ENCODE results near the gene SND1. TPM values are rescaled to one million over a fixed set of nuclear protein-coding genes. Genes with fewer than 3 reads are reported as not detected.

SND1 gene
- total RNA-seq, 1 experiment from 2014 or later = 218 TPM

DNA sequence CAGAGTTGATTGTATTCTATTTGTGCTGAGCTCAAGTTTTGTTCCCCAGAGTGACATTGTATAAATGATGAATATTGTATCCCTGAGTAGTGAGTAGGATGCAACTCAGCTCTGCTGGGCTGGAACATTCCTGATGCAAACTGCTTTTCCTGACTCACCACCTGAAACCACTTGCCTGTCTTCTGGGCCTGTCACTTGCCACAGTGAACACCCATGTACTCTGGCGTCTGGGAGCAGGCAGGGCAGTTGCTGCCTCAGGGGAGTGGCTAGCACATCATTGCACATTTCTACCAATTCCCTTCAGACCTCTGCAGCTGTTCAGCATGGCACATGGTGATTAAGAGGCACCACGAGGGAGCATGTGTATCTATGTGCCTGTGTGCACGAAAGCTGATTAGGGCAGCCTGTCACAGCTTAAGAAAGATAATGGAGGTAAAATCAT, 157.3 kb downstream of the SND1 start:
- no peak overlapping the region for H3K27ac ChIP-seq (ENCODE audit: insufficient read length, low read depth, low read length)
- H3K9me3 ChIP-seq (ENCODE audit: control insufficient read depth, low read depth, low read length) = no peaks in the 10 kb centered on the region
- H2BK20ac ChIP-seq (ENCODE audit: low read depth, low read length, poor library complexity, severe bottlenecking) = no peak overlapping the region
- no peak overlapping the region for H4K5ac ChIP-seq (ENCODE audit: insufficient read length, low read depth, low read length)
- Mint-ChIP-seq H3K27me3 (ENCODE audit: low read depth) (no peaks in the 10 kb centered on the region), H3K4me3 (no peak overlapping the region), H3K4me1 (peaks cover 47 to 71% of the 10 kb centered on the region in 2 experiments), H3K27ac (peak overlapping the region in 1 of 3 experiments; percentile 34; a peak in 1 of 7 replicates), H3K9me3 (no peaks in the 10 kb centered on the region), H3K36me3 (ENCODE audit: insufficient read depth in 1 of 3, low read depth in 3 of 3) (peaks cover 0 to 11% (median 4%) of the 10 kb centered on the region in 3 experiments; a peak in 4 of 7 replicates)
- H3K4me2 ChIP-seq (ENCODE audit: insufficient read depth, insufficient read length, low read length) = no peak overlapping the region
- WGBS (ENCODE audit: extremely low coverage, insufficient read length, low lambda C conversion rate) = no CpG with 5 or more reads among the region's 3 CpGs
- no peaks in the 10 kb centered on the region for H4K20me1 ChIP-seq (ENCODE audit: control insufficient read depth, insufficient read depth, insufficient read length)
- H3K9ac ChIP-seq (ENCODE audit: extremely low read depth, insufficient read length, low read length) = no peak overlapping the region
- peaks cover 5% of the 10 kb centered on the region for H3K79me1 ChIP-seq (ENCODE audit: insufficient read depth, low read depth, low read length, poor library complexity, severe bottlenecking)
- no peak overlapping the region for H4K8ac ChIP-seq (replicated peaks; ENCODE audit: insufficient read length, low read depth, low read length)
- H3K4ac ChIP-seq (ENCODE audit: low read depth, low read length) = no peak overlapping the region
- no peak overlapping the region for H3K23ac ChIP-seq (ENCODE audit: insufficient read length, low read depth, low read length)
- no peak overlapping the region for H3K56ac ChIP-seq (ENCODE audit: insufficient read length, low read depth, low read length)
- no peak overlapping the region for H2BK5ac ChIP-seq (ENCODE audit: insufficient read length, low read length)
- H3K4me1 ChIP-seq (ENCODE audit: insufficient read depth, low read length) = peaks cover 9% of the 10 kb centered on the region
- H2BK120ac ChIP-seq (ENCODE audit: low read depth, low read length, poor library complexity, severe bottlenecking) = no peak overlapping the region
- TF ChIP-seq, protein P1, sequence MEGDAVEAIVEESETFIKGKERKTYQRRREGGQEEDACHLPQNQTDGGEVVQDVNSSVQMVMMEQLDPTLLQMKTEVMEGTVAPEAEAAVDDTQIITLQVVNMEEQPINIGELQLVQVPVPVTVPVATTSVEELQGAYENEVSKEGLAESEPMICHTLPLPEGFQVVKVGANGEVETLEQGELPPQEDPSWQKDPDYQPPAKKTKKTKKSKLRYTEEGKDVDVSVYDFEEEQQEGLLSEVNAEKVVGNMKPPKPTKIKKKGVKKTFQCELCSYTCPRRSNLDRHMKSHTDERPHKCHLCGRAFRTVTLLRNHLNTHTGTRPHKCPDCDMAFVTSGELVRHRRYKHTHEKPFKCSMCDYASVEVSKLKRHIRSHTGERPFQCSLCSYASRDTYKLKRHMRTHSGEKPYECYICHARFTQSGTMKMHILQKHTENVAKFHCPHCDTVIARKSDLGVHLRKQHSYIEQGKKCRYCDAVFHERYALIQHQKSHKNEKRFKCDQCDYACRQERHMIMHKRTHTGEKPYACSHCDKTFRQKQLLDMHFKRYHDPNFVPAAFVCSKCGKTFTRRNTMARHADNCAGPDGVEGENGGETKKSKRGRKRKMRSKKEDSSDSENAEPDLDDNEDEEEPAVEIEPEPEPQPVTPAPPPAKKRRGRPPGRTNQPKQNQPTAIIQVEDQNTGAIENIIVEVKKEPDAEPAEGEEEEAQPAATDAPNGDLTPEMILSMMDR (conservative IDR thresholded peaks at IDR 0.05) = no peak
- no peak overlapping the region for H2BK15ac ChIP-seq (ENCODE audit: low read depth, low read length)
- H3K18ac ChIP-seq (ENCODE audit: insufficient read length, low read depth, low read length) = no peak overlapping the region
- H4K91ac ChIP-seq (ENCODE audit: insufficient read length, low read depth, low read length) = no peak overlapping the region
- DNase-seq = no peak
- H3K79me2 ChIP-seq (ENCODE audit: insufficient read depth, low read length) = peaks cover 5% of the 10 kb centered on the region; the same call in 1 of the 2 replicates
- H2AK5ac ChIP-seq (ENCODE audit: insufficient read length, low read length) = no peak overlapping the region
- H3K23me2 ChIP-seq (ENCODE audit: insufficient read length, low read depth, low read length, poor library complexity, severe bottlenecking) = no peaks in the 10 kb centered on the region
- no peak overlapping the region for H3K14ac ChIP-seq (ENCODE audit: insufficient read depth, low read length)
- no peak overlapping the region for H3T11ph ChIP-seq (ENCODE audit: low read length)
- no peak overlapping the region for H2BK12ac ChIP-seq (ENCODE audit: insufficient read length, low read depth, low read length)
- no peak overlapping the region for H2AFZ ChIP-seq (ENCODE audit: low read length)
- H3K27me3 ChIP-seq (ENCODE audit: insufficient read depth, low read length) = no peaks in the 10 kb centered on the region

Measured in H9 (cell line).